Measurements from ENCODE around the gene ZHX3. TPM values are rescaled to one million over a fixed set of nuclear protein-coding genes. Genes with fewer than 3 reads are reported as not detected.

ZHX3 gene
- total and polyA plus RNA-seq, 2 donors (not counting 1 experiment from before 2014, with no cell fraction given): 4.3 to 22.2 TPM

- peaks cover 12 to 15% of the 10 kb centered on the region in 2 donors for H3K4me1 ChIP-seq (ENCODE audit: control insufficient read depth in 2 of 2, insufficient read depth in 2 of 2, low read length in 2 of 2)
Measured at GRCh38 chr20:41340327-41341055, 23.0 kb upstream of the ZHX3 start, which contains the start of gene LPIN3. LPIN3 (plus strand) TSS chr20:41340821; CDS start chr20:41345804, 4,983 bp downstream.

More at GRCh38 chr20:41340327-41341055, 23.0 kb upstream of the ZHX3 start, which contains the start of gene LPIN3:
- peak within 1 kb of the TSS; percentile 37 for H3K9ac ChIP-seq (ENCODE audit: low read length)
- peaks cover 0 to 15% (median 4%) of the 10 kb centered on the region in 4 experiments for H3K27me3 ChIP-seq (replicated peaks in 1 of 4; ENCODE audit: control extremely low read depth in 1 of 4, control insufficient read depth in 3 of 4, insufficient read depth in 4 of 4, low read length in 3 of 4)
- TF ChIP-seq CTCF (IDR thresholded peaks at IDR 0.05) (peak; percentile 70), EZH2 (IDR thresholded peaks at IDR 0.05; ENCODE audit: borderline replicate concordance, insufficient read depth, low read depth, low read length, poor library complexity, severe bottlenecking) (no peak)
- H3K27me3 Mint-ChIP-seq: peaks cover 12% of the 10 kb centered on the region
- H3K4me2 ChIP-seq (replicated peaks; ENCODE audit: low read depth, low read length, poor library complexity, severe bottlenecking): peak within 1 kb of the TSS; percentile 68
- peak within 1 kb of the TSS; percentile 84 for H3K4me3 Mint-ChIP-seq
- ChIA-PET POLR2A (interaction anchor here (1.0 to 1.2 kb wide), 3 partner anchors 11 to 205 kb away, joined by 3 to 4 read pairs (median 3); no protein-coding TSS in a partner anchor), CTCF (interaction anchor here (0.9 to 9.6 kb wide), 19 partner anchors 11 to 375 kb away, joined by 3 to 196 read pairs (median 7); partner anchors contain the start of genes PLCG1 and ZHX3)
- no peaks in the 10 kb centered on the region for H3K9me3 ChIP-seq (ENCODE audit: control extremely low read depth in 1 of 3, control insufficient read depth in 2 of 3, insufficient read depth in 1 of 3, low read length in 2 of 3)
- 22% methylated on average over 31 of the region's 33 CpGs for WGBS (ENCODE audit: insufficient coverage)
- no peak within 1 kb of the TSS for H3K27ac Mint-ChIP-seq
- H4K20me1 ChIP-seq (ENCODE audit: control insufficient read depth, insufficient read depth, low read length, poor library complexity, severe bottlenecking): no peaks in the 10 kb centered on the region
- H3K4me3 ChIP-seq (ENCODE audit: control extremely low read depth in 1 of 5, extremely low read depth in 1 of 5, insufficient read depth in 1 of 5, low read depth in 2 of 5, low read length in 4 of 5): peak within 1 kb of the TSS in 4 of 5 experiments; percentile 17 to 45 (median 39)
- DNase-seq (peak; percentile 63), ATAC-seq (ENCODE audit: low read depth) (peak; percentile 76)
- H3K9me3 Mint-ChIP-seq (ENCODE audit: insufficient read depth): no peaks in the 10 kb centered on the region
- peaks cover 12% of the 10 kb centered on the region for H3K4me1 Mint-ChIP-seq
- H2AFZ ChIP-seq (ENCODE audit: insufficient read depth, low read depth, low read length, poor library complexity, severe bottlenecking): peak within 1 kb of the TSS; percentile 37
- H3K36me3 ChIP-seq (replicated peaks in 1 of 2; ENCODE audit: control extremely low read depth in 1 of 2, control insufficient read depth in 1 of 2, extremely low read depth in 1 of 2, insufficient read depth in 2 of 2, low read length in 1 of 2): no peaks in the 10 kb centered on the region
- intact Hi-C loops (cut with micrococcal nuclease): loop anchor here (1.0 kb wide), 5 partner anchors 23 to 372 kb away; partner anchors contain the start of gene ZHX3
- no peaks in the 10 kb centered on the region for H3K79me2 ChIP-seq (ENCODE audit: control insufficient read depth, insufficient read depth, low read length)
- no peak within 1 kb of the TSS for H3K27ac ChIP-seq (ENCODE audit: low read length in 2 of 2)

All from B cell (primary cell).